A549 (cell line): ENCODE measurements around the gene SEC14L3.

Source experiments
- CHD2 ChIP-seq: fragments of 150-350 bp; IDR thresholded peaks from 2 replicates; pipeline ENCODE4 v1.6.1; 2014; ENCODE audit warnings: low read length; ENCODE audit not compliant: partially characterized antibody
- JUN ChIP-seq, 2 experiments: fragments of >200 bp; sonication (Bioruptor Twin); formaldehyde crosslinking; IDR thresholded peaks; 2 replicates in 1 of 2; 3 replicates in 1 of 2; pipeline ENCODE4 v1.6.1; 2016 to 2017
- RARB ChIP-seq: fragments of 250-450 bp; sonication (Bioruptor Pico); IDR thresholded peaks from 2 replicates; pipeline ENCODE4 v1.8.0; 2021; ENCODE audit warnings: mild to moderate bottlenecking, moderate library complexity
- RFX5 ChIP-seq: fragments of 450-650 bp; IDR thresholded peaks from 2 replicates; pipeline ENCODE4 v1.7.1; 2014; ENCODE audit warnings: antibody characterized with exemption, mild to moderate bottlenecking, moderate library complexity
- ZSCAN20 ChIP-seq: fragments of 250-450 bp; sonication (Bioruptor Pico); IDR thresholded peaks from 2 replicates; pipeline ENCODE4 v1.8.0; 2022; ENCODE audit warnings: mild to moderate bottlenecking, moderate library complexity
- TF ChIP-seq, protein P1 (sequence below): fragments of >200 bp; sonication (Bioruptor Twin); formaldehyde crosslinking; IDR thresholded peaks from 3 replicates; pipeline ENCODE4 v1.5.1; 2016
- TF ChIP-seq, protein P2 (sequence below): IDR thresholded peaks from 2 replicates; pipeline ENCODE4 v1.6.1; 2012
- TF ChIP-seq, protein P3 (sequence below): fragments of 200-600 bp; sonication (generic); IDR thresholded peaks from 2 replicates; pipeline ENCODE4 v1.6.1; 2016; ENCODE audit warnings: antibody characterized with exemption, mild to moderate bottlenecking, moderate library complexity

DNA sequence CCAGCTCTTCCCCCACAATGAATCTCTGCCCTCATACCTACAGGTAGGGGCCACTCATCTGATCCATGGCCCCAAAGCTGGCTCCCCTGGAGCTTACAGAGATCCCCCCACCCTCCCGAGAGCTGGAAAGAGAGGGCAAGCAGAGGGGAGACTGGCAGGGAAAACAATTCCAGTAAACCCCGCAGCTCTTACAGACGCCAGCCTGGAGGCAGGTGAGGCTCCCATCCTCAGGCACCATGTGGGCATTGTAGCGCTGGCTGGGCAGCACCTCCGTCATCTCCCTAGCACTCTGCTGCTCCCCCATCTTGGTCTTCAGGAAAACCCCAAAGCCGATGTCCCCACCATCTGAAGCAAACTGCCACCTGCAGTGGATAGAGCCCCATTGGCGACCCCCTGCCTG lies 19.6 kb upstream of the SEC14L3 start:
- no peak for TF ChIP-seq RFX5
- no peak for TF ChIP-seq ZSCAN20 (CRISPR knock-in tag)
- TF ChIP-seq, protein P1, sequence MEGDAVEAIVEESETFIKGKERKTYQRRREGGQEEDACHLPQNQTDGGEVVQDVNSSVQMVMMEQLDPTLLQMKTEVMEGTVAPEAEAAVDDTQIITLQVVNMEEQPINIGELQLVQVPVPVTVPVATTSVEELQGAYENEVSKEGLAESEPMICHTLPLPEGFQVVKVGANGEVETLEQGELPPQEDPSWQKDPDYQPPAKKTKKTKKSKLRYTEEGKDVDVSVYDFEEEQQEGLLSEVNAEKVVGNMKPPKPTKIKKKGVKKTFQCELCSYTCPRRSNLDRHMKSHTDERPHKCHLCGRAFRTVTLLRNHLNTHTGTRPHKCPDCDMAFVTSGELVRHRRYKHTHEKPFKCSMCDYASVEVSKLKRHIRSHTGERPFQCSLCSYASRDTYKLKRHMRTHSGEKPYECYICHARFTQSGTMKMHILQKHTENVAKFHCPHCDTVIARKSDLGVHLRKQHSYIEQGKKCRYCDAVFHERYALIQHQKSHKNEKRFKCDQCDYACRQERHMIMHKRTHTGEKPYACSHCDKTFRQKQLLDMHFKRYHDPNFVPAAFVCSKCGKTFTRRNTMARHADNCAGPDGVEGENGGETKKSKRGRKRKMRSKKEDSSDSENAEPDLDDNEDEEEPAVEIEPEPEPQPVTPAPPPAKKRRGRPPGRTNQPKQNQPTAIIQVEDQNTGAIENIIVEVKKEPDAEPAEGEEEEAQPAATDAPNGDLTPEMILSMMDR = no peak
- no peak for TF ChIP-seq CHD2
- TF ChIP-seq, protein P2, sequence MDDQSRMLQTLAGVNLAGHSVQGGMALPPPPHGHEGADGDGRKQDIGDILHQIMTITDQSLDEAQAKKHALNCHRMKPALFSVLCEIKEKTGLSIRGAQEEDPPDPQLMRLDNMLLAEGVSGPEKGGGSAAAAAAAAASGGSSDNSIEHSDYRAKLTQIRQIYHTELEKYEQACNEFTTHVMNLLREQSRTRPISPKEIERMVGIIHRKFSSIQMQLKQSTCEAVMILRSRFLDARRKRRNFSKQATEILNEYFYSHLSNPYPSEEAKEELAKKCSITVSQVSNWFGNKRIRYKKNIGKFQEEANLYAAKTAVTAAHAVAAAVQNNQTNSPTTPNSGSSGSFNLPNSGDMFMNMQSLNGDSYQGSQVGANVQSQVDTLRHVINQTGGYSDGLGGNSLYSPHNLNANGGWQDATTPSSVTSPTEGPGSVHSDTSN = no peak
- TF ChIP-seq, protein P3, sequence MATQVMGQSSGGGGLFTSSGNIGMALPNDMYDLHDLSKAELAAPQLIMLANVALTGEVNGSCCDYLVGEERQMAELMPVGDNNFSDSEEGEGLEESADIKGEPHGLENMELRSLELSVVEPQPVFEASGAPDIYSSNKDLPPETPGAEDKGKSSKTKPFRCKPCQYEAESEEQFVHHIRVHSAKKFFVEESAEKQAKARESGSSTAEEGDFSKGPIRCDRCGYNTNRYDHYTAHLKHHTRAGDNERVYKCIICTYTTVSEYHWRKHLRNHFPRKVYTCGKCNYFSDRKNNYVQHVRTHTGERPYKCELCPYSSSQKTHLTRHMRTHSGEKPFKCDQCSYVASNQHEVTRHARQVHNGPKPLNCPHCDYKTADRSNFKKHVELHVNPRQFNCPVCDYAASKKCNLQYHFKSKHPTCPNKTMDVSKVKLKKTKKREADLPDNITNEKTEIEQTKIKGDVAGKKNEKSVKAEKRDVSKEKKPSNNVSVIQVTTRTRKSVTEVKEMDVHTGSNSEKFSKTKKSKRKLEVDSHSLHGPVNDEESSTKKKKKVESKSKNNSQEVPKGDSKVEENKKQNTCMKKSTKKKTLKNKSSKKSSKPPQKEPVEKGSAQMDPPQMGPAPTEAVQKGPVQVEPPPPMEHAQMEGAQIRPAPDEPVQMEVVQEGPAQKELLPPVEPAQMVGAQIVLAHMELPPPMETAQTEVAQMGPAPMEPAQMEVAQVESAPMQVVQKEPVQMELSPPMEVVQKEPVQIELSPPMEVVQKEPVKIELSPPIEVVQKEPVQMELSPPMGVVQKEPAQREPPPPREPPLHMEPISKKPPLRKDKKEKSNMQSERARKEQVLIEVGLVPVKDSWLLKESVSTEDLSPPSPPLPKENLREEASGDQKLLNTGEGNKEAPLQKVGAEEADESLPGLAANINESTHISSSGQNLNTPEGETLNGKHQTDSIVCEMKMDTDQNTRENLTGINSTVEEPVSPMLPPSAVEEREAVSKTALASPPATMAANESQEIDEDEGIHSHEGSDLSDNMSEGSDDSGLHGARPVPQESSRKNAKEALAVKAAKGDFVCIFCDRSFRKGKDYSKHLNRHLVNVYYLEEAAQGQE = no peak
- TF ChIP-seq JUN (IDR thresholded peaks at IDR 0.05) = no peak
- TF ChIP-seq RARB = no peak
